SK-N-SH treated with all-trans-retinoic acid at 6 μM for 48 hours (cell line): ENCODE data around the gene KSR2.

ENCODE experiments used
- BACH2 ChIP-seq: fragments of 250-450 bp; sonication (Bioruptor Pico); IDR thresholded peaks from 2 replicates; pipeline ENCODE4 v1.9.0; 2021; ENCODE audit warnings: mild to moderate bottlenecking, borderline replicate concordance
- CSDC2 ChIP-seq: fragments of 250-450 bp; sonication (Bioruptor Pico); IDR thresholded peaks from 2 replicates; pipeline ENCODE4 v1.5.0; 2020; ENCODE audit warnings: mild to moderate bottlenecking, moderate library complexity
- ESRRG ChIP-seq: fragments of 250-450 bp; sonication (Bioruptor Pico); IDR thresholded peaks from 2 replicates; pipeline ENCODE4 v1.6.1; 2021; ENCODE audit warnings: mild to moderate bottlenecking
- ISL1 ChIP-seq: fragments of 250-450 bp; sonication (Bioruptor Pico); IDR thresholded peaks from 2 replicates; pipeline ENCODE4 v2.1.2; 2022; ENCODE audit warnings: mild to moderate bottlenecking, moderate library complexity
- RARB ChIP-seq: fragments of 250-450 bp; sonication (Bioruptor Pico); IDR thresholded peaks from 2 replicates; pipeline ENCODE4 v1.8.0; 2021; ENCODE audit warnings: mild to moderate bottlenecking, moderate library complexity
- TCF4 ChIP-seq: fragments of 250-450 bp; sonication (Bioruptor Pico); IDR thresholded peaks from 2 replicates; pipeline ENCODE4 v1.8.0; 2021; ENCODE audit warnings: mild to moderate bottlenecking, moderate library complexity, borderline replicate concordance
- TOX ChIP-seq: fragments of 250-450 bp; sonication (Bioruptor Pico); IDR thresholded peaks from 2 replicates; pipeline ENCODE4 v1.8.0; 2021; ENCODE audit warnings: mild to moderate bottlenecking, moderate library complexity, borderline replicate concordance
- ZFP3 ChIP-seq: fragments of 250-450 bp; sonication (Bioruptor Pico); IDR thresholded peaks from 2 replicates; pipeline ENCODE4 v1.5.0; 2020; ENCODE audit warnings: mild to moderate bottlenecking, moderate library complexity
- ZFP30 ChIP-seq: fragments of 450-650 bp; formaldehyde crosslinking; IDR thresholded peaks from 2 replicates; pipeline ENCODE4 v1.5.0; 2022; ENCODE audit warnings: mild to moderate bottlenecking, moderate library complexity
- ZNF565 ChIP-seq: fragments of 450-650 bp; formaldehyde crosslinking; conservative IDR thresholded peaks from 2 replicates; pipeline ENCODE4 v1.5.0; 2020; ENCODE audit warnings: low read depth, mild to moderate bottlenecking, moderate library complexity
- ZNF70 ChIP-seq: fragments of 450-650 bp; formaldehyde crosslinking; IDR thresholded peaks from 2 replicates; pipeline ENCODE4 v1.5.0; 2020; ENCODE audit warnings: mild to moderate bottlenecking, moderate library complexity
- ZNF8 ChIP-seq: fragments of 450-650 bp; formaldehyde crosslinking; IDR thresholded peaks from 2 replicates; pipeline ENCODE4 v1.5.0; 2020; ENCODE audit warnings: mild to moderate bottlenecking, moderate library complexity
- TF ChIP-seq, protein P1 (sequence below): fragments of 250-450 bp; sonication (Bioruptor Pico); IDR thresholded peaks from 2 replicates; pipeline ENCODE4 v1.5.1; 2020; ENCODE audit warnings: low read depth, mild to moderate bottlenecking, moderate library complexity

DNA sequence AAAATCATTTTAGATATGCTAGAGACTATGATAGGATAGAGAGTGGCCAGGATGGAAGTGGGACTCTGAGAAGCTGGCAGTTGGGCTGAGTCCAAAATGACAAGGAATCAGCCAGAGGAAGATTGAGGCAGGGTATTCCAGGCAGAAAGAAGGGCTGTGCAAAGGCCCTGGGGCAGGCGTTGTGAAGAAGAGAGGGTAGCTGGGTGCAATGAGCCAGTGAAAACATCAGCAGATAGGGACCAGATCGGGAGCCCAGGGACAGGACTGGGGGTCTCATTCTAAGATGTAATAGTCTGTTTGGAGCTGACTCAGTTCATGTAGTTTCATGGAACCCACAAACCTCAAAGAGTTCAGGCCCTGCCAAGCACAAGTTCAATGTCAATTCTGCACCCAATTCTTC lies 126.6 kb downstream of the KSR2 start:
- TF ChIP-seq, protein P1, sequence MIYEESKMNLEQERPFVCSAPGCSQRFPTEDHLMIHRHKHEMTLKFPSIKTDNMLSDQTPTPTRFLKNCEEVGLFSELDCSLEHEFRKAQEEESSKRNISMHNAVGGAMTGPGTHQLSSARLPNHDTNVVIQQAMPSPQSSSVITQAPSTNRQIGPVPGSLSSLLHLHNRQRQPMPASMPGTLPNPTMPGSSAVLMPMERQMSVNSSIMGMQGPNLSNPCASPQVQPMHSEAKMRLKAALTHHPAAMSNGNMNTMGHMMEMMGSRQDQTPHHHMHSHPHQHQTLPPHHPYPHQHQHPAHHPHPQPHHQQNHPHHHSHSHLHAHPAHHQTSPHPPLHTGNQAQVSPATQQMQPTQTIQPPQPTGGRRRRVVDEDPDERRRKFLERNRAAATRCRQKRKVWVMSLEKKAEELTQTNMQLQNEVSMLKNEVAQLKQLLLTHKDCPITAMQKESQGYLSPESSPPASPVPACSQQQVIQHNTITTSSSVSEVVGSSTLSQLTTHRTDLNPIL (CRISPR knock-in tag) = no peak
- TF ChIP-seq RARB (CRISPR knock-in tag) (no peak), CSDC2 (CRISPR knock-in tag) (no peak), BACH2 (CRISPR knock-in tag) (no peak), ZFP30 (no peak), ZNF565 (no peak), ESRRG (CRISPR knock-in tag) (no peak), TOX (CRISPR knock-in tag) (no peak), ZNF8 (CRISPR knock-in tag) (no peak), ZFP3 (no peak), ISL1 (no peak), TCF4 (CRISPR knock-in tag) (no peak), ZNF70 (CRISPR knock-in tag) (no peak)
